GM18870 (cell line): Measurements from ENCODE around the gene HSD17B3.
"Not testable (repeated sequence)": the region's sequence is repeated elsewhere in the genome, so short reads cannot be mapped to it uniquely, and the experiment has no call there.

Experiments used
- ATAC-seq: cut with Tn5 transposase; IDR thresholded peaks from one replicate; pipeline ENCODE4 v1.9.1; 2021; ENCODE audit warnings: moderate library complexity; ENCODE audit not compliant: unreplicated experiment

The HSD17B3 gene

DNA sequence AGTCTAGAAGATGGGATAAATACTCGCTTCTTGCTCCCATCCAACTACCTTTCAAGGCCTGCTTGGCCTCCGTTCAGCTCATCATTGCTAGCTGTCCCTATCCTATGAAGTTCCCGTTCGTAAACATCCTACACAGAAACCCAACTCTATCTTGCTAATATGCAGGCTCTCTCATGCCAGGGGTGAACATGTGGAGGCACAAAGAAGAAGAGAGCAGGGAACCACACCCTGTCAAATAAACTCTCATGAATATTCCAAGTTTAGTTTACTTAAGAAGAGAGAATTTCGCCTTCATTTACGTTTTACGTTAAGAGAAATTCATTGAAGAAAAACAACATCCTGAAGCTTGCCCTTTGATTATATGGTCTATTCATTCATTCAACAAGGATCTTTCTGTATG lies 7.9 kb upstream of the HSD17B3 start:
- no peak for ATAC-seq

DNA sequence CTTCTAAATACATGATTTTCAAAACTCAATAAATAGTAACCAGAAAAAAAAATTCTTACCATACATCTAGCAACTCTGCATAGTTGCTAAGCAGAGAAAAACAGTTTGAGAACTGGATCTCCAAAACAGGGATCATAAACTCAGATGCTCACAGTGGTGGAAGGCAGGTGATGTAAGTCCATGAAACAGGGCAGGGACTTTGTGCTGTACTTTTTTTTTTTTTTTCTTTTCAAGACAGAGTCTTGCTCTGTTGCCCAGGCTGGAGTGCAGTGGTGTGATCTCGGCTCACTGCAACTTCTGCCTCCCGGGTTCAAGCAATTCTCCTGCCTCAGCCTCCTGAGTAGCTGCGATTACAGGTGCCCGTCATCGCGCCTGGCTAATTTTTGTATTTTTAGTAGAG lies 5.0 kb upstream of the HSD17B3 start:
- ATAC-seq, result not testable (repeated sequence)

DNA sequence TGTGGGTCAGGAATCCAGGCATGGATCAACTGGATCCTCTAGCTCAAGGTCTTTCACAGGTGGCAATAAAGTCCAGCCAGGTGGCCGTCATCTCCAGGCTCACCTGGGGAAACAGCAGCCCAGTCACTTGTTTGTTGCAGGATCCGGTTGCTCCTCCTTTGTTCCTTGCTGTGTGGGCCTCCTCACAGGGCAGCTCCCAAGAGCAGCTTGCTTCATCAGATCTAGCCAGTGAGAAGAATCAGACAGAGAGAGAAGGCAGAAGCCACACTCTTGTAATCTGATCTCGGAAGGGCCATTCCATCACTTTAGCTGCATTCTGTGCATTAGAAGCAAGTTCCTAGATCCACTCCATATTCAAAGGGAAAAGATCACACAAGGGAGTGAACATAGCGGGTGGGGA lies 3.2 kb upstream of the HSD17B3 start:
- ATAC-seq, result no peak

- no peak for ATAC-seq
Observed at GRCh38 chr9:96304230-96304629, 2.3 kb upstream of the HSD17B3 start.

DNA sequence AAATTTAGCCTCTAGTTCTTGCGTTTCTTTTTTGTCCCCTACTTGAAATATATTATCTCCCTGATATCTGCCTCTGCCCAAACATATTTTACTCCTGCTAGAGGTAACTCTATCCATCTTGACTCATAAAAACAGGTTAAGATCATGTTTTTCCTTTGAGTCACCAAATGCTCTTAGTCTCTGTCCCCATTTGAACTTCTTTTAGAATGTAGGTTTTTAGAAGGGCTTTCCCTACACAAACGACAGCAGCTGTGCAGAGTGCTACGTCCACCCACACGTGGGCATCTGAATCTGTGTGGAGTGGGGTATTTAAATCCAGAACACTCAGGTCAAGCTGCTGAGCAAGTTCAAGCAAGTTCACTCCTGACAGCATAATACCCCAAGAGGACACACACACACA lies 2.2 kb downstream of the HSD17B3 start:
- no peak for ATAC-seq

- ATAC-seq, result no peak
Observed at GRCh38 chr9:96294159-96294545, 7.8 kb downstream of the HSD17B3 start.

DNA sequence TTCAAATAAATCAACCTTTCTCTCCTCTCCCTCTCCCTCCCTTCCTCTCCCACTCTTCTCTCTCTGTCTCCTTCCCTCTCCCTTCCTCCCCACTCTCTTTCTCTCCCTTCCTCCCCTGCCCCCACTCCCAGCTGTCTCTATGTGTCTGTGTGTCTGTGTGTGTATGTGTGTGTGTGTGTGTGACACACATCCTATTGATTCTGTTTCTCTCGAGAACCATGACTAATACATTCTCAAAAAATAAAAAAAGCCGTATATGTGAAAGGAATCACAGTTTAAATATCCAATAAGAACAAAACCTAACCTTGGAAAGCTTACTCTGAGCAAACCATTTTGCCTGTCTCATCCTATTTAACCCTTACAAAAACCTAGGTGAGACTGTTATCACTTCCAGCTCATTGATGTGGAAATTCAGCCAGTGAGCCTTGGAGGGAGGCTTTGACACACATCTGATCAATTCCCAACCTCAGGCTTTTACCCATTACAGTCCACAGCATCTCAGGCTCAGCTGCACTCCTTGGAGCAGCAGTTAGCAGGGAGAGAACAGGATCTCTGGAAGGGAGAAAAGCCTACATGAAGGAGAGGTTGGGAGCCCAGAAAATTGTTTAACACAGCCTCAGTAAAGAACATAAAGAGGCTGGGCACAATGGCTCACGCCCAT lies 8.3 kb downstream of the HSD17B3 start:
- no peak for ATAC-seq

GRCh38 chr9:96289392-96289791 lies 12.6 kb downstream of the HSD17B3 start:
- ATAC-seq, result no peak

- ATAC-seq, result no peak
Observed at GRCh38 chr9:96281641-96282040, 20.3 kb downstream of the HSD17B3 start.

GRCh38 chr9:96279932-96280331 lies 22.0 kb downstream of the HSD17B3 start:
- no peak for ATAC-seq

DNA sequence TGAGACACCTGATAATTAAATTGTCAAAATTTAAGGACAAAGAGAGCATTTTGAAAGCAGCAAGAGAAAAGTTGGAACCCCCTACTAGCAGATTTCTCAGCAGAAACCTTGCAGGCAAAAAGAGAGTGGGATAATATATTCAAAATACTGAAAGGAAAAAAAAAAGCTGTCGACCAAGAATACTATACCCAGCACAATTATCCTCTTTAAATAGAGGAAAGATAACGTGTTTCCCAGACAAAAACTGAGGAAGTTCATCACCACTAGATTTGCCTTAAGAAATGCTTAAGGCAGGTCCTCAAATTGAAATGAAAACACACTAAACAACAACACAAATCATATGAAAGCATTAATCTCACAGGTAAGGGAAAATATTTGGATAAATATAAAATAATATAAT lies 27.0 kb downstream of the HSD17B3 start:
- no peak for ATAC-seq

GRCh38 chr9:96270236-96270744 lies 31.7 kb downstream of the HSD17B3 start:
- no peak for ATAC-seq

GRCh38 chr9:96258967-96259366 lies 43.0 kb downstream of the HSD17B3 start:
- ATAC-seq, result no peak

- ATAC-seq, result no peak
Observed at GRCh38 chr9:96256800-96257199, 45.2 kb downstream of the HSD17B3 start.

DNA sequence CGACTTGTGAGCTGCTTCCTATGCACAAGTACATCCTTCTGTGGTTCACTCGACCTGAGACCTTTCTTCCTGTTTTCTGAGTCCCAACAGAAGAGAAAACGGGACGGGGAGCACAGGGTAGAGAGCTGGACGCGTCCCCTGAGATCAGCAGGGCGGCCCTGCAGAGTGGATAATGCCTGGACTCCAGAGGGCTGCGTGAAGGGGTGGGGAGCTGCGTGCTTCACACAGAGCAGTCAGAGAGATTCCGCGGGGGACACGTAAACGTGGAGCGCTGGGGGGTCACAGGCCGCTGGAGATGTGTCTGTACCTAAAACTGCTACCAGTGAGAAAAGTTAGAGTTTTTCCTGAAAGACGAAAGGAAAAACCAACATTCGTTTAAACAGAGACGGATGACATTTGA lies 46.3 kb downstream of the HSD17B3 start:
- no peak for ATAC-seq

DNA sequence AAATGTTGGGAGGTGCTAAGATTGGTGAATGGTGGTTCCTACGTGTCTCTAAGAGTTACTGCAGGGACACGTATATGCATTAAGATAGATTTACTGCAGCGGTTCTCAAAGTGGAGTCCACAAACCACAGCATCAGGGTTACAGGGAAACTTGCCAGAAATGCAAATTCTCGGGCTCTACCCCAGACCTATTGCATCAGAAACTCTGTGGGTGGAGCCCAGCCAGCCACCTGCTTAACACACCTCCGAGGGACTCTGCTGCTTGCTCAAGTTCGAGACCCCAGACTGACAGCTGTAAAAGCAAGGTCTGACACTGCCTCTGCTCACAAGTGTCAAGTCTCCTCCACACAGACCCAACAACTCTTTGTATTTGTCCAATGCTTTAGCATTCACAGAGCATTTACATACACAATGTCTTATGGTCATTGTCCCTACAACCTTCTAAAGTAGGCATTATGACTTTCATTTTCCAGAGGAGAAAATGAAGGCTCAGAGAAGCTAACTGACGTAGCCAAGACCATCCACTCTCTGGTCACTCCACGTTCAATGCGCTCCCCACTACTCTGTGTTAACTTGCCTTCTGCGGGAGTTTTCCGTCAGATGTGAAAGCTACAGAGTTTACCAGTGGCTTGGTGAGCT lies 48.8 kb downstream of the HSD17B3 start:
- no peak for ATAC-seq

DNA sequence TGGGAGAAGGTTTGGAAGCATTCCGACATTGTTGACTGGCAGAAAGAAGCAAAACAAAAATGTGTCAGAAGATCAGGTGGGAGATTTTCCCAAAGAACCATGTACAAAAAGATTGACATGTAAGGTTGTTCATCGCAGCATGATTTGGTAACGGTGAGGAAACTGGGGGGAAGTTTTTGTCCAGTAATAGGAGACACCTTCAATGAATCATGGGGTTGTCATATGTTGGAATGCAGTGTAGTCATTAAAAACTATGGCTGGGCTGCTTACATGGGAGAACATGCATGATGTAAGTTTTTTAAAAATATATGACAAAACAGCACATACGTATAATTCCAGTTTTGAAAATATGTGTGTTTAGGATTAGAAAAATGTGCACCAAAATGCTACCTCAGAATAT lies 50.5 kb downstream of the HSD17B3 start:
- ATAC-seq, result no peak

- no peak for ATAC-seq
Observed at GRCh38 chr9:96249746-96250145, 52.2 kb downstream of the HSD17B3 start.

GRCh38 chr9:96246267-96246671 lies 55.7 kb downstream of the HSD17B3 start:
- ATAC-seq, result no peak

GRCh38 chr9:96245399-96245798 lies 56.6 kb downstream of the HSD17B3 start:
- ATAC-seq, result no peak

DNA sequence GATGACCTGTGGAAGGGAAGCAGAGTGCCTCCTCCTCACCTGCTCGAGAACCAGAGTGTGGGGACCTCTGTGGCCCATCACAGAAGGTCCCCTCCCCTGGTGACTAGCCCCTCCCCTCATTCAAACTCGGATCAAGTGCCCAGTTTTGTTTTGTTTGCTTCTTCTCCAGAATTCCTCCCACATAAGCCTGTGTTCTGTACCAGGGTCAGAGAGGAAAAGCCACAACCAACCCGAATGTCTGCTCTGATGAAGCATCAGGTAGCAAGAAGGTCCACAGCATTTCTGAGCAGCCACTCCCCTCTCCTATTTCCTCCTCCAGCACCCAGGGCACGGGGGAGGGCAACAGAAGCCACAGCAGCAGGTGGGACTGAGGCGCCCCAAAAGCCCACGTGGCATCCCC lies 58.2 kb downstream of the HSD17B3 start:
- ATAC-seq, result no peak

- no peak for ATAC-seq
Observed at GRCh38 chr9:96242811-96243210, 59.2 kb downstream of the HSD17B3 start.

DNA sequence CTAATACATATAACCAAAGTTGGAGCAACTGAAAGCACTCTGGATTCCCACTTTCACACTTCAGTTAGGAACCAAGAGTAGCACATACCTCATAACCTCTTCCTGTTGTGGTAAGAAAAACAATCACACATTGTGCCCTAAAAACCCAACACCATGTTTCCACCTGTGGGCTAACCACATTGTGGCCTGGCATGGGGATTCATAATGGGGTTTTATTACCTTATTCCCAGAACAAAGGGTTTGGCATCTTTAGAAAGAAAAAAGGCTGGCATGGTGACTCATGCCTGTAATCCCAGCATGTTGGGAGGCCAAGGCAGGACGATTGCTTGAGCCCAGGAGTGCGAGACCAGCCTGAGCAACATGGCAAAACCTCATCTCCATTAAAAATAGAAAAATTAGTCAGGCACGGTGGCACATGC lies 60.6 kb downstream of the HSD17B3 start:
- ATAC-seq, result peak; percentile 48
